Measurements from ENCODE around the gene CC2D2A.

CC2D2A gene

DNA sequence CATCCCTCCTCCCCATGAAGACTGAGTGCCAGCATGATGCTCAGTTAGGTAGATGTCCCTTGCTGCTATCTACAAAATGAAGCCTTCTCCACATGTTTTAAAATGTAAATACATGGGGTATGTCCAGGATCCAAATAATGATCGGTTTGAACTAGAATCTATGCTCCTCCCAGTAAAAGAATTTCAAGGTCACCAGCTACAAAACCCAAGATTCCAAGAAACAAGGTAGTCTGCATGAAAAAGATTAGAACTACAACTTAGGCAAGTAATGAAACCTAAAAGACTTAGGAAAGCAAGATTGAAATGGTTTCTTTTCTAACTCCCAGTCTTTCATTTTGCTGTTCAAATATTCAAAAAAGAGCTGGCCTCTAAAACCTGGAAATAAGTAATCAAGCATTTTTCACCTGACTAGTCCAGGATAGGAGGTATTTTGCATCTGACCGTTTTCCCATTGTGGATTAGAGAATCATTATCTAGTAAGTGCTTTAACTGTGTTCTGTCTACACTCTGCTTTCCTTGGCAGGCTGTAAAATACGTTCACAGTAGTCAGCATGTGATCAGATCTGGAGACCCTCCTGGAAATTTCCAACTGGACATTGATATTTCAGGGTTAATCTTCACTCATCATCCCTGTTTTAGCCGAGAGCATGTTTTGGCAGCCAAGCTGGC lies 57.4 kb downstream of the CC2D2A start:
- TF ChIP-seq CSDC2 (CRISPR knock-in tag; IDR thresholded peaks at IDR 0.05) (no peak), ZFP30 (CRISPR knock-in tag; IDR thresholded peaks at IDR 0.05) (no peak)
- TF ChIP-seq, protein P1, sequence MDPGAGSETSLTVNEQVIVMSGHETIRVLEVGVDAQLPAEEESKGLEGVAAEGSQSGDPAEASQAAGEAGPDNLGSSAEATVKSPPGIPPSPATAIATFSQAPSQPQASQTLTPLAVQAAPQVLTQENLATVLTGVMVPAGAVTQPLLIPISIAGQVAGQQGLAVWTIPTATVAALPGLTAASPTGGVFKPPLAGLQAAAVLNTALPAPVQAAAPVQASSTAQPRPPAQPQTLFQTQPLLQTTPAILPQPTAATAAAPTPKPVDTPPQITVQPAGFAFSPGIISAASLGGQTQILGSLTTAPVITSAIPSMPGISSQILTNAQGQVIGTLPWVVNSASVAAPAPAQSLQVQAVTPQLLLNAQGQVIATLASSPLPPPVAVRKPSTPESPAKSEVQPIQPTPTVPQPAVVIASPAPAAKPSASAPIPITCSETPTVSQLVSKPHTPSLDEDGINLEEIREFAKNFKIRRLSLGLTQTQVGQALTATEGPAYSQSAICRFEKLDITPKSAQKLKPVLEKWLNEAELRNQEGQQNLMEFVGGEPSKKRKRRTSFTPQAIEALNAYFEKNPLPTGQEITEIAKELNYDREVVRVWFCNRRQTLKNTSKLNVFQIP (CRISPR knock-in tag; IDR thresholded peaks at IDR 0.05; ENCODE audit: borderline replicate concordance, low read depth), result no peak
- ATAC-seq, result no peak

DNA sequence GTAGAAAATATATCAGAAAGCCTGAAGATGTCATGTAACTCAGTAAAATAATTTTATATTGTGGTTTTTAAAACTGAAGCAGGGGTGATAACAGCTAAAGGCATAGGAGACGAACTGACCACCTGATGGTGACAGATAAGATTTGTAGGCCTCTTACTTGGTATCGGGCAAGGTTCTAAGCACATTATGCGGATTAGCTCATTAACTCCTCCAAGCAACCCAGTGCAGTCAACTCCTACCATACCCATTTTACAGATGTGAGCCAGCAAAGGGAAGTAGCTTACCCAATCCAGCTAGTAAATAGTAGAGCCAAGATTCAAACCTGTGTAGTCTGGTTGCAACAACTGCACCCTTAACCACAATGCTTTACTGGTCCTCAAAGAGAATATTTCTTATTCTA lies 62.1 kb downstream of the CC2D2A start:
- TF ChIP-seq, protein P2, sequence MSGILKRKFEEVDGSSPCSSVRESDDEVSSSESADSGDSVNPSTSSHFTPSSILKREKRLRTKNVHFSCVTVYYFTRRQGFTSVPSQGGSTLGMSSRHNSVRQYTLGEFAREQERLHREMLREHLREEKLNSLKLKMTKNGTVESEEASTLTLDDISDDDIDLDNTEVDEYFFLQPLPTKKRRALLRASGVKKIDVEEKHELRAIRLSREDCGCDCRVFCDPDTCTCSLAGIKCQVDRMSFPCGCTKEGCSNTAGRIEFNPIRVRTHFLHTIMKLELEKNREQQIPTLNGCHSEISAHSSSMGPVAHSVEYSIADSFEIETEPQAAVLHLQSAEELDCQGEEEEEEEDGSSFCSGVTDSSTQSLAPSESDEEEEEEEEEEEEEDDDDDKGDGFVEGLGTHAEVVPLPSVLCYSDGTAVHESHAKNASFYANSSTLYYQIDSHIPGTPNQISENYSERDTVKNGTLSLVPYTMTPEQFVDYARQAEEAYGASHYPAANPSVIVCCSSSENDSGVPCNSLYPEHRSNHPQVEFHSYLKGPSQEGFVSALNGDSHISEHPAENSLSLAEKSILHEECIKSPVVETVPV (CRISPR knock-in tag; IDR thresholded peaks at IDR 0.05), result no peak
- no peak for TF ChIP-seq ZNF8 (CRISPR knock-in tag; IDR thresholded peaks at IDR 0.05)
- no peak for ATAC-seq

DNA sequence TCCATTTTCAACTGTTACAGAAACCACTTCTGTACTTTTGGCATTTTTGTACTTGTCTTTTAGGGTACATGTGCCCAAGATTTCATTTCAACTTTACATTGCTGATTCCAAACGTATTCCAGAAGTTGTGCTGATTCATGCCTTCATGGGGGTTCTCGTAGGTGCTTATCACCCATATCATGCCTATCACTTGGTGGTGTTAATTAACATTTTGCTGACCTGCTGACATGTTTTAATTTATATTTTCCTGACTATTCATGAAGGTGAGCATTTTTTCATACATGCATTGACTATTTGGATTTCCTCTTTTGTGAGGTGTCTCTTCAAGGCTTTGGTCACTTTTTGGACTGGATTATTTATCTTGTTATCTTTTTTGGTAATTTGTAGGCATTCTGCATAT lies 64.1 kb downstream of the CC2D2A start:
- TF ChIP-seq ZFP3 (CRISPR knock-in tag; IDR thresholded peaks at IDR 0.05), result no peak
- no peak for TF ChIP-seq OSR1 (CRISPR knock-in tag; IDR thresholded peaks at IDR 0.05)
- no peak for TF ChIP-seq RARB (CRISPR knock-in tag; IDR thresholded peaks at IDR 0.05)
- TF ChIP-seq, protein P3, sequence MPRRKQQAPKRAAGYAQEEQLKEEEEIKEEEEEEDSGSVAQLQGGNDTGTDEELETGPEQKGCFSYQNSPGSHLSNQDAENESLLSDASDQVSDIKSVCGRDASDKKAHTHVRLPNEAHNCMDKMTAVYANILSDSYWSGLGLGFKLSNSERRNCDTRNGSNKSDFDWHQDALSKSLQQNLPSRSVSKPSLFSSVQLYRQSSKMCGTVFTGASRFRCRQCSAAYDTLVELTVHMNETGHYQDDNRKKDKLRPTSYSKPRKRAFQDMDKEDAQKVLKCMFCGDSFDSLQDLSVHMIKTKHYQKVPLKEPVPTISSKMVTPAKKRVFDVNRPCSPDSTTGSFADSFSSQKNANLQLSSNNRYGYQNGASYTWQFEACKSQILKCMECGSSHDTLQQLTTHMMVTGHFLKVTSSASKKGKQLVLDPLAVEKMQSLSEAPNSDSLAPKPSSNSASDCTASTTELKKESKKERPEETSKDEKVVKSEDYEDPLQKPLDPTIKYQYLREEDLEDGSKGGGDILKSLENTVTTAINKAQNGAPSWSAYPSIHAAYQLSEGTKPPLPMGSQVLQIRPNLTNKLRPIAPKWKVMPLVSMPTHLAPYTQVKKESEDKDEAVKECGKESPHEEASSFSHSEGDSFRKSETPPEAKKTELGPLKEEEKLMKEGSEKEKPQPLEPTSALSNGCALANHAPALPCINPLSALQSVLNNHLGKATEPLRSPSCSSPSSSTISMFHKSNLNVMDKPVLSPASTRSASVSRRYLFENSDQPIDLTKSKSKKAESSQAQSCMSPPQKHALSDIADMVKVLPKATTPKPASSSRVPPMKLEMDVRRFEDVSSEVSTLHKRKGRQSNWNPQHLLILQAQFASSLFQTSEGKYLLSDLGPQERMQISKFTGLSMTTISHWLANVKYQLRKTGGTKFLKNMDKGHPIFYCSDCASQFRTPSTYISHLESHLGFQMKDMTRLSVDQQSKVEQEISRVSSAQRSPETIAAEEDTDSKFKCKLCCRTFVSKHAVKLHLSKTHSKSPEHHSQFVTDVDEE (CRISPR knock-in tag; IDR thresholded peaks at IDR 0.05), result no peak
- no peak for TF ChIP-seq ZNF70 (CRISPR knock-in tag; IDR thresholded peaks at IDR 0.05)
- TF ChIP-seq TOX (CRISPR knock-in tag; IDR thresholded peaks at IDR 0.05; ENCODE audit: borderline replicate concordance), result no peak
- TF ChIP-seq, protein P2 (CRISPR knock-in tag; IDR thresholded peaks at IDR 0.05), result no peak
- TF ChIP-seq ZFP30 (CRISPR knock-in tag; IDR thresholded peaks at IDR 0.05), result no peak
- TF ChIP-seq, protein P1 (CRISPR knock-in tag; IDR thresholded peaks at IDR 0.05; ENCODE audit: borderline replicate concordance, low read depth), result no peak
- no peak for TF ChIP-seq ZNF8 (CRISPR knock-in tag; IDR thresholded peaks at IDR 0.05)
- TF ChIP-seq ARNTL (CRISPR knock-in tag; IDR thresholded peaks at IDR 0.05; ENCODE audit: borderline replicate concordance, low read depth), result no peak
- TF ChIP-seq ZC3H10 (CRISPR knock-in tag; IDR thresholded peaks at IDR 0.05), result no peak
- TF ChIP-seq BACH2 (CRISPR knock-in tag; IDR thresholded peaks at IDR 0.05; ENCODE audit: borderline replicate concordance), result no peak
- TF ChIP-seq GLIS3 (CRISPR knock-in tag; IDR thresholded peaks at IDR 0.05), result no peak
- TF ChIP-seq ISL1 (CRISPR knock-in tag; IDR thresholded peaks at IDR 0.05), result no peak
- no peak for TF ChIP-seq CSDC2 (CRISPR knock-in tag; IDR thresholded peaks at IDR 0.05)
- TF ChIP-seq ZNF565 (CRISPR knock-in tag; conservative IDR thresholded peaks at IDR 0.05; ENCODE audit: low read depth), result no peak
- TF ChIP-seq PPARA (CRISPR knock-in tag; IDR thresholded peaks at IDR 0.05; ENCODE audit: borderline replicate concordance), result no peak
- no peak for TF ChIP-seq TCF4 (CRISPR knock-in tag; IDR thresholded peaks at IDR 0.05; ENCODE audit: borderline replicate concordance)
- TF ChIP-seq, protein P4, sequence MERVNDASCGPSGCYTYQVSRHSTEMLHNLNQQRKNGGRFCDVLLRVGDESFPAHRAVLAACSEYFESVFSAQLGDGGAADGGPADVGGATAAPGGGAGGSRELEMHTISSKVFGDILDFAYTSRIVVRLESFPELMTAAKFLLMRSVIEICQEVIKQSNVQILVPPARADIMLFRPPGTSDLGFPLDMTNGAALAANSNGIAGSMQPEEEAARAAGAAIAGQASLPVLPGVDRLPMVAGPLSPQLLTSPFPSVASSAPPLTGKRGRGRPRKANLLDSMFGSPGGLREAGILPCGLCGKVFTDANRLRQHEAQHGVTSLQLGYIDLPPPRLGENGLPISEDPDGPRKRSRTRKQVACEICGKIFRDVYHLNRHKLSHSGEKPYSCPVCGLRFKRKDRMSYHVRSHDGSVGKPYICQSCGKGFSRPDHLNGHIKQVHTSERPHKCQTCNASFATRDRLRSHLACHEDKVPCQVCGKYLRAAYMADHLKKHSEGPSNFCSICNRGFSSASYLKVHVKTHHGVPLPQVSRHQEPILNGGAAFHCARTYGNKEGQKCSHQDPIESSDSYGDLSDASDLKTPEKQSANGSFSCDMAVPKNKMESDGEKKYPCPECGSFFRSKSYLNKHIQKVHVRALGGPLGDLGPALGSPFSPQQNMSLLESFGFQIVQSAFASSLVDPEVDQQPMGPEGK (CRISPR knock-in tag; IDR thresholded peaks at IDR 0.05; ENCODE audit: borderline replicate concordance), result no peak
- no peak for ATAC-seq

Measured in SK-N-SH treated with all-trans-retinoic acid at 6 μM for 48 hours (cell line).